Gastrocnemius medialis (tissue), 4 donors: ENCODE results near the gene ARL14.

Experiments
- POLR2A ChIP-seq, 2 donors: fragments of 450-650 bp; IDR thresholded peaks; one replicate each; pipeline ENCODE4 v1.6.1; 2017; ENCODE audit warnings: antibody characterized with exemption in 2 of 2, mild to moderate bottlenecking in 2 of 2, moderate library complexity in 2 of 2
- TF ChIP-seq, protein P1 (sequence below), 5 experiments: fragments of 450-650 bp in 3 of 5; fragments of 200-600 bp in 2 of 5; sonication (generic) in 2 of 5; IDR thresholded peaks in 4 of 5; conservative IDR thresholded peaks in 1 of 5; 1 replicate in 4 of 5; 2 replicates in 1 of 5; pipeline ENCODE4 v1.5.1; 2016 to 2019; ENCODE audit warnings: antibody characterized with exemption in 5 of 5, mild to moderate bottlenecking in 3 of 5, moderate library complexity in 3 of 5

DNA sequence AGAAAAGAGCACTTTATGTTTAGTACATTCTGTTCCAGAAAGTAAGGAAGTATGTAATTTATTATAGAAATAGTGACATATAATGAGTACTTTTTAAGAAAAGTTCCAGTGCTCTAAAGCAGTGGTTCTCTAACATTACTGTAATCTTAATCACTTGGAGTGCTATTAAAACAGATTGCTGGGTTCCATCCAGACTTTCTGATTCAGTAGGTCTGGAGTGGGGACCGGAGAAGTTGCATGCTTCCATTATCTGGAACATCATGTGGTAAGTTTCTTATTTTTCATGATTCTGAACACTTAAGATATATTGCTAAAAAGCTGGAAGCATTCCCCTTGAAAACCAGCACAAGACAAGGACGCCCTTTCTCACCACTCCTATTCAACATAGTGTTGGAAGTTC is 47.5 kb upstream of the ARL14 start:
- TF ChIP-seq, protein P1, sequence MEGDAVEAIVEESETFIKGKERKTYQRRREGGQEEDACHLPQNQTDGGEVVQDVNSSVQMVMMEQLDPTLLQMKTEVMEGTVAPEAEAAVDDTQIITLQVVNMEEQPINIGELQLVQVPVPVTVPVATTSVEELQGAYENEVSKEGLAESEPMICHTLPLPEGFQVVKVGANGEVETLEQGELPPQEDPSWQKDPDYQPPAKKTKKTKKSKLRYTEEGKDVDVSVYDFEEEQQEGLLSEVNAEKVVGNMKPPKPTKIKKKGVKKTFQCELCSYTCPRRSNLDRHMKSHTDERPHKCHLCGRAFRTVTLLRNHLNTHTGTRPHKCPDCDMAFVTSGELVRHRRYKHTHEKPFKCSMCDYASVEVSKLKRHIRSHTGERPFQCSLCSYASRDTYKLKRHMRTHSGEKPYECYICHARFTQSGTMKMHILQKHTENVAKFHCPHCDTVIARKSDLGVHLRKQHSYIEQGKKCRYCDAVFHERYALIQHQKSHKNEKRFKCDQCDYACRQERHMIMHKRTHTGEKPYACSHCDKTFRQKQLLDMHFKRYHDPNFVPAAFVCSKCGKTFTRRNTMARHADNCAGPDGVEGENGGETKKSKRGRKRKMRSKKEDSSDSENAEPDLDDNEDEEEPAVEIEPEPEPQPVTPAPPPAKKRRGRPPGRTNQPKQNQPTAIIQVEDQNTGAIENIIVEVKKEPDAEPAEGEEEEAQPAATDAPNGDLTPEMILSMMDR (IDR thresholded peaks at IDR 0.05 in 4 of 5, conservative IDR thresholded peaks at IDR 0.05 in 1 of 5) = no peak
- TF ChIP-seq POLR2A (IDR thresholded peaks at IDR 0.05) = no peak
